DND-41 (cell line): ENCODE measurements around the gene PDE4D.

ENCODE experiments used
- EZH2 ChIP-seq: IDR thresholded peaks from 3 replicates; pipeline ENCODE4 v1.6.1; 2012; ENCODE audit warnings: borderline replicate concordance, low read depth, mild to moderate bottlenecking, moderate library complexity, low read length, inconsistent platforms; ENCODE audit not compliant: severe bottlenecking
- TF ChIP-seq, protein P1 (sequence below): IDR thresholded peaks from 2 replicates; pipeline ENCODE4 v1.5.1; 2012; ENCODE audit warnings: borderline replicate concordance, low read length, moderate library complexity, mild to moderate bottlenecking; ENCODE audit not compliant: poor library complexity, severe bottlenecking; ENCODE audit errors: extremely low read depth

GRCh38 chr5:59597690-59598546, 295.6 kb downstream of the PDE4D start:
- TF ChIP-seq, protein P1, sequence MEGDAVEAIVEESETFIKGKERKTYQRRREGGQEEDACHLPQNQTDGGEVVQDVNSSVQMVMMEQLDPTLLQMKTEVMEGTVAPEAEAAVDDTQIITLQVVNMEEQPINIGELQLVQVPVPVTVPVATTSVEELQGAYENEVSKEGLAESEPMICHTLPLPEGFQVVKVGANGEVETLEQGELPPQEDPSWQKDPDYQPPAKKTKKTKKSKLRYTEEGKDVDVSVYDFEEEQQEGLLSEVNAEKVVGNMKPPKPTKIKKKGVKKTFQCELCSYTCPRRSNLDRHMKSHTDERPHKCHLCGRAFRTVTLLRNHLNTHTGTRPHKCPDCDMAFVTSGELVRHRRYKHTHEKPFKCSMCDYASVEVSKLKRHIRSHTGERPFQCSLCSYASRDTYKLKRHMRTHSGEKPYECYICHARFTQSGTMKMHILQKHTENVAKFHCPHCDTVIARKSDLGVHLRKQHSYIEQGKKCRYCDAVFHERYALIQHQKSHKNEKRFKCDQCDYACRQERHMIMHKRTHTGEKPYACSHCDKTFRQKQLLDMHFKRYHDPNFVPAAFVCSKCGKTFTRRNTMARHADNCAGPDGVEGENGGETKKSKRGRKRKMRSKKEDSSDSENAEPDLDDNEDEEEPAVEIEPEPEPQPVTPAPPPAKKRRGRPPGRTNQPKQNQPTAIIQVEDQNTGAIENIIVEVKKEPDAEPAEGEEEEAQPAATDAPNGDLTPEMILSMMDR, result no peak
- no peak for TF ChIP-seq EZH2
